Myocyte (in vitro differentiated cells): ENCODE measurements around the gene TUFT1. TPM values are rescaled to one million over a fixed set of nuclear protein-coding genes. Genes with fewer than 3 reads are reported as not detected.
"Not testable (repeated sequence)": the region's sequence is repeated elsewhere in the genome, so short reads cannot be mapped to it uniquely, and the experiment has no call there.

Experiments
- DNase-seq: peaks from one replicate; pipeline ENCODE4 v3.0.0-alpha.2; 2012; ENCODE audit warnings: low read depth
- total RNA-seq: library from RNA; depleted of rRNA; stranded (reverse); fragments of >200 nt; gene quantifications from 2 replicates; pipeline ENCODE4 v1.2.3, GENCODE V29; 2014

Gene TUFT1
- total RNA-seq, 1 donor from 2014 or later = 31.4 TPM

GRCh38 chr1:151512326-151512725 lies 27.8 kb upstream of the TUFT1 start:
- no peak for DNase-seq

GRCh38 chr1:151512801-151513625 lies 27.1 kb upstream of the TUFT1 start:
- no peak for DNase-seq

GRCh38 chr1:151513626-151514121 lies 26.4 kb upstream of the TUFT1 start:
- no peak for DNase-seq

- DNase-seq = no peak
Measured at GRCh38 chr1:151514366-151514765, 25.7 kb upstream of the TUFT1 start.

- DNase-seq = no peak
Measured at GRCh38 chr1:151515265-151515664, 24.8 kb upstream of the TUFT1 start.

GRCh38 chr1:151516031-151516511 lies 24.0 kb upstream of the TUFT1 start:
- no peak for DNase-seq

GRCh38 chr1:151518431-151518830 lies 21.7 kb upstream of the TUFT1 start:
- DNase-seq = no peak

GRCh38 chr1:151518936-151519335 lies 21.2 kb upstream of the TUFT1 start:
- DNase-seq = no peak

GRCh38 chr1:151519667-151520066 lies 20.4 kb upstream of the TUFT1 start:
- no peak for DNase-seq

- DNase-seq = no peak
Measured at GRCh38 chr1:151520359-151520758, 19.8 kb upstream of the TUFT1 start.

GRCh38 chr1:151522427-151522826 lies 17.7 kb upstream of the TUFT1 start:
- not testable (repeated sequence) for DNase-seq

- no peak for DNase-seq
Measured at GRCh38 chr1:151523326-151523725, 16.8 kb upstream of the TUFT1 start.

GRCh38 chr1:151524736-151525135 lies 15.4 kb upstream of the TUFT1 start:
- DNase-seq = no peak

GRCh38 chr1:151526735-151527525 lies 13.2 kb upstream of the TUFT1 start:
- no peak for DNase-seq

- no peak for DNase-seq
Measured at GRCh38 chr1:151529211-151529702, 10.9 kb upstream of the TUFT1 start.

- no peak for DNase-seq
Measured at GRCh38 chr1:151529781-151530180, 10.3 kb upstream of the TUFT1 start.

GRCh38 chr1:151530461-151530860 lies 9.6 kb upstream of the TUFT1 start:
- DNase-seq = no peak

GRCh38 chr1:151533870-151534269 lies 6.2 kb upstream of the TUFT1 start:
- DNase-seq = no peak

GRCh38 chr1:151534662-151535278 lies 5.3 kb upstream of the TUFT1 start:
- DNase-seq = peak; percentile 79

GRCh38 chr1:151535326-151536271 lies 4.5 kb upstream of the TUFT1 start:
- no peak for DNase-seq
